UCSD-AML1 (cell line): ENCODE results near the gene RAB19.

Experiments used
- DNase-seq: peaks from one replicate; lab custom pipeline; 2025; ENCODE audit not compliant: unreplicated experiment; lab: John Stamatoyannopoulos, UW

Gene RAB19

GRCh38 chr7:140403878-140404564 is at the start of gene RAB19:
Gene RAB19, plus strand, starts transcription at chr7:140404058. Its CDS starts 3,589 bp downstream, at chr7:140407647.
- no peak for DNase-seq

- no peak for DNase-seq
Measured at GRCh38 chr7:140358024-140358411, 45.8 kb upstream of the RAB19 start.

- DNase-seq: peak; percentile 23
Measured at GRCh38 chr7:140358412-140359051, 45.3 kb upstream of the RAB19 start.

- no peak for DNase-seq
Measured at GRCh38 chr7:140360697-140361229, 43.1 kb upstream of the RAB19 start.

- DNase-seq: no peak
Measured at GRCh38 chr7:140364819-140365218, 39.0 kb upstream of the RAB19 start.

GRCh38 chr7:140367528-140367927 is 36.3 kb upstream of the RAB19 start:
- no peak for DNase-seq

- no peak for DNase-seq
Measured at GRCh38 chr7:140369294-140369693, 34.6 kb upstream of the RAB19 start.

- no peak for DNase-seq
Measured at GRCh38 chr7:140375323-140375722, 28.5 kb upstream of the RAB19 start.

GRCh38 chr7:140375892-140376730 is 27.7 kb upstream of the RAB19 start:
- no peak for DNase-seq

- DNase-seq: no peak
Measured at GRCh38 chr7:140383954-140384713, 19.7 kb upstream of the RAB19 start.

- no peak for DNase-seq
Measured at GRCh38 chr7:140384894-140385545, 18.8 kb upstream of the RAB19 start.

GRCh38 chr7:140389445-140389844 is 14.4 kb upstream of the RAB19 start:
- no peak for DNase-seq

GRCh38 chr7:140390034-140390433 is 13.8 kb upstream of the RAB19 start:
- no peak for DNase-seq

- DNase-seq: no peak
Measured at GRCh38 chr7:140390466-140391190, 13.2 kb upstream of the RAB19 start.

- DNase-seq: no peak
Measured at GRCh38 chr7:140391634-140392033, 12.2 kb upstream of the RAB19 start.

- DNase-seq: no peak
Measured at GRCh38 chr7:140393756-140394306, 10.0 kb upstream of the RAB19 start.

- DNase-seq: peak; percentile 52
Measured at GRCh38 chr7:140397784-140398750, 5.8 kb upstream of the RAB19 start, which contains the start of gene SLC37A3. Gene SLC37A3, minus strand, starts transcription at chr7:140398530. Its CDS starts 16,004 bp downstream, at chr7:140382526.

GRCh38 chr7:140398821-140399220 is 5.0 kb upstream of the RAB19 start:
- no peak for DNase-seq
